Cardiac muscle cell (in vitro differentiated cells and primary cell): Measurements from ENCODE around the gene GREB1. TPM values are rescaled to one million over a fixed set of nuclear protein-coding genes. Genes with fewer than 3 reads are reported as not detected.

Source experiments
- DNase-seq, 2 donors: peaks; one replicate each; pipeline versions ENCODE4 v3.0.0 to v3.0.0-alpha.2; 2010 to 2017; ENCODE audit warnings: low read depth in 1 of 2, low spot score in 1 of 2
- H3K27ac ChIP-seq: fragments of 200-600 bp; sonication (generic); 2 replicates; pipeline ENCODE4 v1.5.1; 2016
- H3K27me3 ChIP-seq: fragments of 200-600 bp; sonication (generic); 2 replicates; pipeline ENCODE4 v1.6.0; 2016; ENCODE audit warnings: control low read depth
- H3K36me3 ChIP-seq: fragments of 200-600 bp; sonication (generic); 2 replicates; pipeline ENCODE4 v1.5.1; 2016; ENCODE audit warnings: control low read depth
- H3K4me1 ChIP-seq: fragments of 200-600 bp; sonication (generic); 2 replicates; pipeline ENCODE4 v1.8.1; 2017; ENCODE audit warnings: low read depth, mild to moderate bottlenecking, mixed run types
- H3K4me3 ChIP-seq: fragments of 200-600 bp; sonication (generic); 2 replicates; pipeline ENCODE4 v1.5.1; 2016; ENCODE audit warnings: mild to moderate bottlenecking
- H3K9me3 ChIP-seq: fragments of 200-600 bp; sonication (generic); 2 replicates; pipeline ENCODE4 v1.5.1; 2017; ENCODE audit warnings: low read depth, mild to moderate bottlenecking, control low read depth
- CTCF ChIP-seq: IDR thresholded peaks from 2 replicates; pipeline ENCODE4 v1.5.1; 2012; ENCODE audit warnings: low read depth, mild to moderate bottlenecking, low read length
- polyA plus RNA-seq: library from polyadenylated mRNA; unstranded; fragments of >200 nt; fragmentation: Nextera tagmentation; extraction: Ambion mirVana; gene quantifications from 2 replicates; pipeline ENCODE4 v1.2.1, GENCODE V29; 2016
- total RNA-seq: library from RNA; depleted of rRNA; stranded (reverse); fragments of >200 nt; gene quantifications from 2 replicates; pipeline ENCODE4 v1.2.3, GENCODE V29; 2016

GREB1 gene
- total and polyA plus RNA-seq, 2 experiments from 2014 or later = 27.1 to 50.5 TPM

GRCh38 chr2:11661891-11662435, 128.1 kb downstream of the GREB1 start:
- TF ChIP-seq CTCF = no peak
- Histone ChIP-seq H3K9me3 (no peaks in the 10 kb centered on the region), H3K36me3 (no peaks in the 10 kb centered on the region), H3K4me3 (no peak overlapping the region), H3K4me1 (no peaks in the 10 kb centered on the region), H3K27ac (no peak overlapping the region), H3K27me3 (no peaks in the 10 kb centered on the region)
- DNase-seq = no peak

- Histone ChIP-seq H3K4me1 (no peaks in the 10 kb centered on the region), H3K27me3 (peaks cover 6% of the 10 kb centered on the region), H3K36me3 (no peaks in the 10 kb centered on the region), H3K9me3 (no peaks in the 10 kb centered on the region), H3K27ac (no peak overlapping the region), H3K4me3 (no peak overlapping the region)
- no peak for DNase-seq
- no peak for TF ChIP-seq CTCF
Measured at GRCh38 chr2:11662882-11663281, 129.0 kb downstream of the GREB1 start.

- no peak for DNase-seq
- TF ChIP-seq CTCF = no peak
- no peak overlapping the region for H3K27ac ChIP-seq
- no peaks in the 10 kb centered on the region for H3K36me3 ChIP-seq
- no peak overlapping the region for H3K4me3 ChIP-seq
- H3K27me3 ChIP-seq = peaks cover 10% of the 10 kb centered on the region
- H3K9me3 ChIP-seq = no peaks in the 10 kb centered on the region
- H3K4me1 ChIP-seq = no peaks in the 10 kb centered on the region
Measured at GRCh38 chr2:11663427-11663826, 129.6 kb downstream of the GREB1 start.

- Histone ChIP-seq H3K27ac (no peak overlapping the region), H3K36me3 (no peaks in the 10 kb centered on the region), H3K4me1 (no peaks in the 10 kb centered on the region), H3K4me3 (no peak overlapping the region), H3K27me3 (peaks cover 14% of the 10 kb centered on the region), H3K9me3 (no peaks in the 10 kb centered on the region)
- no peak for TF ChIP-seq CTCF
- DNase-seq = no peak
Measured at GRCh38 chr2:11665028-11665427, 131.2 kb downstream of the GREB1 start.

GRCh38 chr2:11665510-11666362, 131.9 kb downstream of the GREB1 start:
- no peak for DNase-seq
- H3K36me3 ChIP-seq = no peaks in the 10 kb centered on the region
- no peaks in the 10 kb centered on the region for H3K9me3 ChIP-seq
- H3K4me1 ChIP-seq = no peaks in the 10 kb centered on the region
- no peak overlapping the region for H3K4me3 ChIP-seq
- peaks cover 21% of the 10 kb centered on the region for H3K27me3 ChIP-seq
- no peak overlapping the region for H3K27ac ChIP-seq
- TF ChIP-seq CTCF = no peak
